Liver (tissue), 2 donors: ENCODE measurements around the gene WDHD1.

Source experiments
- EGR1 ChIP-seq, 2 donors: IDR thresholded peaks; 2 replicates each; pipeline ENCODE4 v1.6.1; 2016 to 2018; ENCODE audit warnings: antibody characterized with exemption in 2 of 2, low read depth in 2 of 2
- TF ChIP-seq, protein P1 (sequence below): IDR thresholded peaks from 2 replicates; pipeline ENCODE4 v1.6.1; 2016; ENCODE audit warnings: antibody characterized with exemption
- donor health status: healthy.

GRCh38 chr14:54908190-54908589 lies 118.7 kb downstream of the WDHD1 start:
- TF ChIP-seq, protein P1, sequence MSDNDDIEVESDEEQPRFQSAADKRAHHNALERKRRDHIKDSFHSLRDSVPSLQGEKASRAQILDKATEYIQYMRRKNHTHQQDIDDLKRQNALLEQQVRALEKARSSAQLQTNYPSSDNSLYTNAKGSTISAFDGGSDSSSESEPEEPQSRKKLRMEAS = no peak
- no peak for TF ChIP-seq EGR1 (IDR thresholded peaks at IDR 0.05; ENCODE audit: low read depth in 2 of 2)
